WTC11 (cell line): Measurements from ENCODE around the gene FMN2.

Source experiments
- CREB1 ChIP-seq: sonication (generic); formaldehyde crosslinking; IDR thresholded peaks from 2 replicates; pipeline ENCODE4 v1.8.0; 2023; ENCODE audit warnings: mild to moderate bottlenecking, missing genetic modification reagents
- ELF4 ChIP-seq: sonication (generic); formaldehyde crosslinking; IDR thresholded peaks from 2 replicates; pipeline ENCODE4 v1.8.1; 2022; ENCODE audit warnings: low read depth, mild to moderate bottlenecking, moderate library complexity, missing genetic modification reagents
- NFYB ChIP-seq: sonication (generic); formaldehyde crosslinking; conservative IDR thresholded peaks from 2 replicates; pipeline ENCODE4 v1.8.0; 2022; ENCODE audit warnings: low read depth, missing genetic modification reagents
- TF ChIP-seq, protein P1 (sequence below): fragments of 200-600 bp; IDR thresholded peaks from 2 replicates; pipeline ENCODE4 v1.8.0; 2022; ENCODE audit warnings: antibody characterized with exemption
- TF ChIP-seq, protein P2 (sequence below): sonication (generic); formaldehyde crosslinking; IDR thresholded peaks from 2 replicates; pipeline ENCODE4 v1.8.1; 2022; ENCODE audit warnings: mild to moderate bottlenecking, missing genetic modification reagents, moderate library complexity, borderline replicate concordance
- TF ChIP-seq, protein P3 (sequence below): sonication (generic); formaldehyde crosslinking; IDR thresholded peaks from 2 replicates; pipeline ENCODE4 v1.8.1; 2022; ENCODE audit warnings: mild to moderate bottlenecking, moderate library complexity, missing genetic modification reagents
- TF ChIP-seq, protein P4 (sequence below): sonication (generic); formaldehyde crosslinking; IDR thresholded peaks from 2 replicates; pipeline ENCODE4 v1.8.1; 2022; ENCODE audit warnings: low read depth, mild to moderate bottlenecking, moderate library complexity, missing genetic modification reagents, borderline replicate concordance

- no peak for TF ChIP-seq CREB1 (CRISPR knock-in tag)
- TF ChIP-seq, protein P1, sequence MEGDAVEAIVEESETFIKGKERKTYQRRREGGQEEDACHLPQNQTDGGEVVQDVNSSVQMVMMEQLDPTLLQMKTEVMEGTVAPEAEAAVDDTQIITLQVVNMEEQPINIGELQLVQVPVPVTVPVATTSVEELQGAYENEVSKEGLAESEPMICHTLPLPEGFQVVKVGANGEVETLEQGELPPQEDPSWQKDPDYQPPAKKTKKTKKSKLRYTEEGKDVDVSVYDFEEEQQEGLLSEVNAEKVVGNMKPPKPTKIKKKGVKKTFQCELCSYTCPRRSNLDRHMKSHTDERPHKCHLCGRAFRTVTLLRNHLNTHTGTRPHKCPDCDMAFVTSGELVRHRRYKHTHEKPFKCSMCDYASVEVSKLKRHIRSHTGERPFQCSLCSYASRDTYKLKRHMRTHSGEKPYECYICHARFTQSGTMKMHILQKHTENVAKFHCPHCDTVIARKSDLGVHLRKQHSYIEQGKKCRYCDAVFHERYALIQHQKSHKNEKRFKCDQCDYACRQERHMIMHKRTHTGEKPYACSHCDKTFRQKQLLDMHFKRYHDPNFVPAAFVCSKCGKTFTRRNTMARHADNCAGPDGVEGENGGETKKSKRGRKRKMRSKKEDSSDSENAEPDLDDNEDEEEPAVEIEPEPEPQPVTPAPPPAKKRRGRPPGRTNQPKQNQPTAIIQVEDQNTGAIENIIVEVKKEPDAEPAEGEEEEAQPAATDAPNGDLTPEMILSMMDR = no peak
- TF ChIP-seq, protein P2, sequence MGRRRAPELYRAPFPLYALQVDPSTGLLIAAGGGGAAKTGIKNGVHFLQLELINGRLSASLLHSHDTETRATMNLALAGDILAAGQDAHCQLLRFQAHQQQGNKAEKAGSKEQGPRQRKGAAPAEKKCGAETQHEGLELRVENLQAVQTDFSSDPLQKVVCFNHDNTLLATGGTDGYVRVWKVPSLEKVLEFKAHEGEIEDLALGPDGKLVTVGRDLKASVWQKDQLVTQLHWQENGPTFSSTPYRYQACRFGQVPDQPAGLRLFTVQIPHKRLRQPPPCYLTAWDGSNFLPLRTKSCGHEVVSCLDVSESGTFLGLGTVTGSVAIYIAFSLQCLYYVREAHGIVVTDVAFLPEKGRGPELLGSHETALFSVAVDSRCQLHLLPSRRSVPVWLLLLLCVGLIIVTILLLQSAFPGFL (CRISPR knock-in tag) = no peak
- no peak for TF ChIP-seq NFYB
- no peak for TF ChIP-seq ELF4 (CRISPR knock-in tag)
- TF ChIP-seq, protein P3, sequence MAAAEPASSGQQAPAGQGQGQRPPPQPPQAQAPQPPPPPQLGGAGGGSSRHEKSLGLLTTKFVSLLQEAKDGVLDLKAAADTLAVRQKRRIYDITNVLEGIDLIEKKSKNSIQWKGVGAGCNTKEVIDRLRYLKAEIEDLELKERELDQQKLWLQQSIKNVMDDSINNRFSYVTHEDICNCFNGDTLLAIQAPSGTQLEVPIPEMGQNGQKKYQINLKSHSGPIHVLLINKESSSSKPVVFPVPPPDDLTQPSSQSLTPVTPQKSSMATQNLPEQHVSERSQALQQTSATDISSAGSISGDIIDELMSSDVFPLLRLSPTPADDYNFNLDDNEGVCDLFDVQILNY (CRISPR knock-in tag) = no peak
- TF ChIP-seq, protein P4, sequence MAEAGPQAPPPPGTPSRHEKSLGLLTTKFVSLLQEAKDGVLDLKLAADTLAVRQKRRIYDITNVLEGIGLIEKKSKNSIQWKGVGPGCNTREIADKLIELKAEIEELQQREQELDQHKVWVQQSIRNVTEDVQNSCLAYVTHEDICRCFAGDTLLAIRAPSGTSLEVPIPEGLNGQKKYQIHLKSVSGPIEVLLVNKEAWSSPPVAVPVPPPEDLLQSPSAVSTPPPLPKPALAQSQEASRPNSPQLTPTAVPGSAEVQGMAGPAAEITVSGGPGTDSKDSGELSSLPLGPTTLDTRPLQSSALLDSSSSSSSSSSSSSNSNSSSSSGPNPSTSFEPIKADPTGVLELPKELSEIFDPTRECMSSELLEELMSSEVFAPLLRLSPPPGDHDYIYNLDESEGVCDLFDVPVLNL = no peak
Observed at GRCh38 chr1:240426051-240426450, 334.4 kb downstream of the FMN2 start.
